Measurements from ENCODE around the gene ARID1A.
A peak's percentile ranks its signal among the peaks of the same experiment; 100 is the strongest.
"Not testable (repeated sequence)": the region's sequence is repeated elsewhere in the genome, so short reads cannot be mapped to it uniquely, and the experiment has no call there.

Gene ARID1A

GRCh38 chr1:26695356-26696118 is at the start of gene ARID1A:
Gene ARID1A, plus strand, starts transcription at chr1:26696015. Its CDS starts 389 bp downstream, at chr1:26696404.
- peak; percentile 86 to 89 for DNase-seq (ENCODE audit: low read depth in 2 of 2, low spot score in 1 of 2)

GRCh38 chr1:26664802-26665201 is 31.0 kb upstream of the ARID1A start:
- no peak for DNase-seq (ENCODE audit: low read depth in 2 of 2, low spot score in 1 of 2)

- DNase-seq (ENCODE audit: low read depth in 2 of 2, low spot score in 1 of 2): no peak
Measured at GRCh38 chr1:26666855-26667254, 29.0 kb upstream of the ARID1A start.

- not testable (repeated sequence) for DNase-seq (ENCODE audit: low read depth in 2 of 2, low spot score in 1 of 2)
Measured at GRCh38 chr1:26668106-26668786, 27.6 kb upstream of the ARID1A start.

- no peak for DNase-seq (ENCODE audit: low read depth in 2 of 2, low spot score in 1 of 2)
Measured at GRCh38 chr1:26677306-26678115, 18.3 kb upstream of the ARID1A start.

GRCh38 chr1:26684763-26685508 is 10.9 kb upstream of the ARID1A start:
- no peak for DNase-seq (ENCODE audit: low read depth in 2 of 2, low spot score in 1 of 2)

- no peak for DNase-seq (ENCODE audit: low read depth in 2 of 2, low spot score in 1 of 2)
Measured at GRCh38 chr1:26686795-26687194, 9.0 kb upstream of the ARID1A start.

GRCh38 chr1:26689504-26689903 is 6.3 kb upstream of the ARID1A start:
- DNase-seq (ENCODE audit: low read depth in 2 of 2, low spot score in 1 of 2): no peak

GRCh38 chr1:26690157-26690556 is 5.7 kb upstream of the ARID1A start:
- DNase-seq (ENCODE audit: low read depth in 2 of 2, low spot score in 1 of 2): no peak

GRCh38 chr1:26690576-26691031 is 5.2 kb upstream of the ARID1A start:
- no peak for DNase-seq (ENCODE audit: low read depth in 2 of 2, low spot score in 1 of 2)

GRCh38 chr1:26692211-26692792 is 3.5 kb upstream of the ARID1A start:
- DNase-seq (ENCODE audit: low read depth in 2 of 2, low spot score in 1 of 2): peak; percentile 50 to 53

GRCh38 chr1:26692793-26693490 is 2.9 kb upstream of the ARID1A start:
- DNase-seq (ENCODE audit: low read depth in 2 of 2, low spot score in 1 of 2): peak; percentile 67 to 72

- no peak for DNase-seq (ENCODE audit: low read depth in 2 of 2, low spot score in 1 of 2)
Measured at GRCh38 chr1:26693599-26694572, 1.9 kb upstream of the ARID1A start.

- DNase-seq (ENCODE audit: low read depth in 2 of 2, low spot score in 1 of 2): no peak
Measured at GRCh38 chr1:26694638-26695355, 1.0 kb upstream of the ARID1A start.

GRCh38 chr1:26696119-26696653 is 371 bp downstream of the ARID1A start:
- DNase-seq (ENCODE audit: low read depth in 2 of 2, low spot score in 1 of 2): no peak

- DNase-seq (ENCODE audit: low read depth in 2 of 2, low spot score in 1 of 2): peak; percentile 55 to 79
Measured at GRCh38 chr1:26696654-26697430, 1.0 kb downstream of the ARID1A start.

- DNase-seq (ENCODE audit: low read depth in 2 of 2, low spot score in 1 of 2): no peak
Measured at GRCh38 chr1:26697431-26697977, 1.7 kb downstream of the ARID1A start.
